Measurements from ENCODE around the gene OSBPL10. TPM values are rescaled to one million over a fixed set of nuclear protein-coding genes. Genes with fewer than 3 reads are reported as not detected.
"Not testable (repeated sequence)": the region's sequence is repeated elsewhere in the genome, so short reads cannot be mapped to it uniquely, and the experiment has no call there.

Gene OSBPL10
- total RNA-seq, 1 donor from 2014 or later: 18.9 TPM

GRCh38 chr3:31713816-31714215 lies 267.2 kb downstream of the OSBPL10 start:
- no peak for DNase-seq (ENCODE audit: low spot score)

GRCh38 chr3:31710123-31710803 lies 270.8 kb downstream of the OSBPL10 start:
- no peak for DNase-seq (ENCODE audit: low spot score)

- no peak for DNase-seq (ENCODE audit: low spot score)
Observed at GRCh38 chr3:31709526-31709925, 271.5 kb downstream of the OSBPL10 start.

GRCh38 chr3:31709005-31709404 lies 272.1 kb downstream of the OSBPL10 start:
- no peak for DNase-seq (ENCODE audit: low spot score)

GRCh38 chr3:31707286-31707685 lies 273.8 kb downstream of the OSBPL10 start:
- no peak for DNase-seq (ENCODE audit: low spot score)

- DNase-seq (ENCODE audit: low spot score): no peak
Observed at GRCh38 chr3:31705736-31706135, 275.3 kb downstream of the OSBPL10 start.

- DNase-seq (ENCODE audit: low spot score): no peak
Observed at GRCh38 chr3:31704591-31705179, 276.4 kb downstream of the OSBPL10 start.

- DNase-seq (ENCODE audit: low spot score): no peak
Observed at GRCh38 chr3:31704156-31704555, 276.9 kb downstream of the OSBPL10 start.

- no peak for DNase-seq (ENCODE audit: low spot score)
Observed at GRCh38 chr3:31701286-31701685, 279.8 kb downstream of the OSBPL10 start.

- no peak for DNase-seq (ENCODE audit: low spot score)
Observed at GRCh38 chr3:31699309-31699953, 281.6 kb downstream of the OSBPL10 start.

- DNase-seq (ENCODE audit: low spot score): no peak
Observed at GRCh38 chr3:31696815-31697548, 284.1 kb downstream of the OSBPL10 start.

GRCh38 chr3:31696009-31696297 lies 285.1 kb downstream of the OSBPL10 start:
- no peak for DNase-seq (ENCODE audit: low spot score)

- DNase-seq (ENCODE audit: low spot score): no peak
Observed at GRCh38 chr3:31695280-31696008, 285.6 kb downstream of the OSBPL10 start.

- DNase-seq (ENCODE audit: low spot score): no peak
Observed at GRCh38 chr3:31693346-31693745, 287.7 kb downstream of the OSBPL10 start.

GRCh38 chr3:31692751-31693150 lies 288.3 kb downstream of the OSBPL10 start:
- DNase-seq (ENCODE audit: low spot score): no peak

- no peak for DNase-seq (ENCODE audit: low spot score)
Observed at GRCh38 chr3:31690771-31691170, 290.3 kb downstream of the OSBPL10 start.

- not testable (repeated sequence) for DNase-seq (ENCODE audit: low spot score)
Observed at GRCh38 chr3:31689523-31689922, 291.5 kb downstream of the OSBPL10 start.

GRCh38 chr3:31688984-31689383 lies 292.1 kb downstream of the OSBPL10 start:
- no peak for DNase-seq (ENCODE audit: low spot score)

- DNase-seq (ENCODE audit: low spot score): no peak
Observed at GRCh38 chr3:31687020-31687802, 293.9 kb downstream of the OSBPL10 start.

GRCh38 chr3:31680072-31680870 lies 300.8 kb downstream of the OSBPL10 start:
- no peak for DNase-seq (ENCODE audit: low spot score)
